ENCODE results near the gene KXD1.

The KXD1 gene

GRCh38 chr19:18557411-18558201 is at the start of gene KXD1:
Gene KXD1 (plus strand): TSS chr19:18557870. CDS start chr19:18562057, 4,187 bp downstream.
- Mint-ChIP-seq H3K4me1 (peaks cover 13% of the 10 kb centered on the region), H3K36me3 (ENCODE audit: low read depth) (no peaks in the 10 kb centered on the region), H3K27me3 (ENCODE audit: low read depth, poor library complexity) (peaks cover 9% of the 10 kb centered on the region), H3K4me3 (peak within 1 kb of the TSS; percentile 81), H3K9me3 (no peaks in the 10 kb centered on the region), H3K27ac (peak within 1 kb of the TSS; percentile 16)
- DNase-seq = peak; percentile 83
- no peak for TF ChIP-seq CTCF (IDR thresholded peaks at IDR 0.05)

- Mint-ChIP-seq H3K9me3 (no peaks in the 10 kb centered on the region), H3K27ac (no peak overlapping the region), H3K36me3 (ENCODE audit: low read depth) (no peaks in the 10 kb centered on the region), H3K4me3 (no peak overlapping the region), H3K4me1 (peaks cover 55% of the 10 kb centered on the region), H3K27me3 (ENCODE audit: low read depth, poor library complexity) (peaks cover 6% of the 10 kb centered on the region)
- TF ChIP-seq CTCF (IDR thresholded peaks at IDR 0.05) = no peak
- DNase-seq = no peak
Observed at GRCh38 chr19:18508585-18508984, 49.1 kb upstream of the KXD1 start.

- Mint-ChIP-seq H3K4me3 (no peak overlapping the region), H3K27ac (no peak overlapping the region), H3K27me3 (ENCODE audit: low read depth, poor library complexity) (peaks cover 6% of the 10 kb centered on the region), H3K36me3 (ENCODE audit: low read depth) (no peaks in the 10 kb centered on the region), H3K4me1 (peaks cover 54% of the 10 kb centered on the region), H3K9me3 (no peaks in the 10 kb centered on the region)
- no peak for TF ChIP-seq CTCF (IDR thresholded peaks at IDR 0.05)
- DNase-seq = no peak
Observed at GRCh38 chr19:18510216-18510615, 47.5 kb upstream of the KXD1 start.

GRCh38 chr19:18513868-18514267 is 43.8 kb upstream of the KXD1 start:
- Mint-ChIP-seq H3K36me3 (ENCODE audit: low read depth) (no peaks in the 10 kb centered on the region), H3K4me1 (peaks cover 52% of the 10 kb centered on the region), H3K27me3 (ENCODE audit: low read depth, poor library complexity) (peaks cover 10% of the 10 kb centered on the region), H3K9me3 (no peaks in the 10 kb centered on the region), H3K27ac (peak overlapping the region; percentile 63), H3K4me3 (no peak overlapping the region)
- no peak for DNase-seq
- no peak for TF ChIP-seq CTCF (IDR thresholded peaks at IDR 0.05)

- H3K4me3 Mint-ChIP-seq = no peak overlapping the region
- peaks cover 4% of the 10 kb centered on the region for H3K27me3 Mint-ChIP-seq (ENCODE audit: low read depth, poor library complexity)
- no peaks in the 10 kb centered on the region for H3K9me3 Mint-ChIP-seq
- peak overlapping the region; percentile 80 for H3K27ac Mint-ChIP-seq
- peaks cover 54% of the 10 kb centered on the region for H3K4me1 Mint-ChIP-seq
- no peaks in the 10 kb centered on the region for H3K36me3 Mint-ChIP-seq (ENCODE audit: low read depth)
- TF ChIP-seq CTCF (IDR thresholded peaks at IDR 0.05) = no peak
- no peak for DNase-seq
Observed at GRCh38 chr19:18514800-18515682, 42.6 kb upstream of the KXD1 start.
